HG02571 (cell line): ENCODE results near the gene PDZD7.

Source experiments
- ATAC-seq: cut with Tn5 transposase; IDR thresholded peaks from one replicate; pipeline ENCODE4 v1.9.1; 2021; ENCODE audit warnings: mild to moderate bottlenecking, moderate library complexity; ENCODE audit not compliant: unreplicated experiment

PDZD7 gene

GRCh38 chr10:101031128-101031795, at the start of gene PDZD7, which contains the start of gene SFXN3:
Gene PDZD7, minus strand, starts transcription at chr10:101031129. Its CDS starts 910 bp downstream, at chr10:101030219.
Gene SFXN3, plus strand, starts transcription at chr10:101031234. Its CDS starts 3,461 bp downstream, at chr10:101034695.
- ATAC-seq = peak; percentile 90

GRCh38 chr10:101079874-101080273, 48.9 kb upstream of the PDZD7 start:
- ATAC-seq = no peak

- no peak for ATAC-seq
These were observed 45.7 kb upstream of the PDZD7 start for GRCh38 chr10:101076630-101077029.

GRCh38 chr10:101075775-101076174, 44.8 kb upstream of the PDZD7 start:
- ATAC-seq = no peak

GRCh38 chr10:101073631-101074030, 42.7 kb upstream of the PDZD7 start:
- ATAC-seq = no peak

- no peak for ATAC-seq
These were observed 42.0 kb upstream of the PDZD7 start for GRCh38 chr10:101072923-101073322.

GRCh38 chr10:101071885-101072433, 41.0 kb upstream of the PDZD7 start:
- ATAC-seq = no peak

- ATAC-seq = no peak
These were observed 40.4 kb upstream of the PDZD7 start for GRCh38 chr10:101071267-101071884.

- no peak for ATAC-seq
These were observed 39.2 kb upstream of the PDZD7 start for GRCh38 chr10:101070098-101070497.

GRCh38 chr10:101069441-101069840, 38.5 kb upstream of the PDZD7 start:
- ATAC-seq = no peak

- ATAC-seq = no peak
These were observed 36.6 kb upstream of the PDZD7 start for GRCh38 chr10:101067356-101068083.

- no peak for ATAC-seq
These were observed 36.0 kb upstream of the PDZD7 start for GRCh38 chr10:101066896-101067355.

- ATAC-seq = no peak
These were observed 35.4 kb upstream of the PDZD7 start for GRCh38 chr10:101066146-101066895.

- no peak for ATAC-seq
These were observed 34.7 kb upstream of the PDZD7 start for GRCh38 chr10:101065481-101066145.

- ATAC-seq = no peak
These were observed 33.6 kb upstream of the PDZD7 start for GRCh38 chr10:101064415-101065030.

GRCh38 chr10:101063548-101064414, 32.9 kb upstream of the PDZD7 start:
- no peak for ATAC-seq

- no peak for ATAC-seq
These were observed 32.2 kb upstream of the PDZD7 start for GRCh38 chr10:101063050-101063525.

GRCh38 chr10:101062232-101063049, 31.5 kb upstream of the PDZD7 start:
- ATAC-seq = no peak
